Measurements from ENCODE around the gene FAM83B.
"Not testable (repeated sequence)": the region's sequence is repeated elsewhere in the genome, so short reads cannot be mapped to it uniquely, and the experiment has no call there.

FAM83B gene

GRCh38 chr6:54860739-54861138 lies 14.2 kb downstream of the FAM83B start:
- no peak for DNase-seq

DNA sequence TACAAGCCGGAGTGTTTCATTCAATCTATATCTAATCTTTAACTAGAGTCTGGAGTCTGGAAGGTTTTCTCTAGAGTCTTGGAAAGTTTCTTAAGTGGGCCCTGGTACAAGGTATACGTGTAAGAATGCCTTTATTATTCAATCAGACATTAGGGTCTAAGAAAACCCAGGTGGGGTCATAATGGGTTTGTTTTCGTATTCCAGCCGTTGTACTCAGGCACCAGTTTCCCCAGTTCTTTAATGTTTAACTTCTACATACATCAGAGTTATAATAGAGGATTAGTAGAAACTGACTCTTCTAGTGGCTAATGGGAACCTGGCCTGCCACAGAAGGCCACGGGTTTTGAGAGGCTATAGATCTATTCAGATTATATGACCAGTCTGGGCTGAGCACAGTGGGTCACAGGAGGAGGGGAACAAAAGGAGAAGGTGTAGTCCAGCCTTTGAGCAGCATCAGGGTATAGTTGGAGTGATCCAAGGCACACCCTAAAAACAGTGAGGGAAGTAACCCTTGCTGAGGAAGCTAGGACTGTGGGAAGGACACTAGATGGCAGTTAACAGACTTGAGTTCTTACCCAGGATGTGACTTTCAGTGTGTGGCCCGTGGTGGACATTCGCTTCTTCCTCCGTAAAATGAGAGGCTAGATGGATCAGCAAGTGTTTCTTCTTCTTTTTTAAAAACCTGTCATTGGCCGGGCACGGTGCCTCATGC lies 15.5 kb downstream of the FAM83B start:
- DNase-seq = no peak

DNA sequence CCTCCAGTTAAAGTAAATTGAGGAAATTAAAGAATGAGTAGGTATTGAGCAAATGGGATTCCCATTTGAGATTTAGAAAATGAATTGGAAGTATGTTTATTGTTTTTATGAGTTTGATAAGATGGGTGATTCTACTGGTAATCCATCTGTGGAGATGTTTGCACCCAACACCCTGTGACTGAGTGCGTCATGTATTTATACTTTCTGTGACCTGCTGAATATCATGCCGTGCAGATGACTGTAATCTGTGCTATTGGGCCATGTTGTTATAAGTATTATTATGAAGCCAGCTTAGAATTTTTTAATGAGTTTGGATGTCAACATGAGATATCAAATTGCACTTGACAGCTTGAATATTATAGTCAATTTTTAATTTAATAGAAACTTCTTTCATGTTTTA lies 17.7 kb downstream of the FAM83B start:
- DNase-seq = no peak

GRCh38 chr6:54865091-54865631 lies 18.6 kb downstream of the FAM83B start:
- no peak for DNase-seq

DNA sequence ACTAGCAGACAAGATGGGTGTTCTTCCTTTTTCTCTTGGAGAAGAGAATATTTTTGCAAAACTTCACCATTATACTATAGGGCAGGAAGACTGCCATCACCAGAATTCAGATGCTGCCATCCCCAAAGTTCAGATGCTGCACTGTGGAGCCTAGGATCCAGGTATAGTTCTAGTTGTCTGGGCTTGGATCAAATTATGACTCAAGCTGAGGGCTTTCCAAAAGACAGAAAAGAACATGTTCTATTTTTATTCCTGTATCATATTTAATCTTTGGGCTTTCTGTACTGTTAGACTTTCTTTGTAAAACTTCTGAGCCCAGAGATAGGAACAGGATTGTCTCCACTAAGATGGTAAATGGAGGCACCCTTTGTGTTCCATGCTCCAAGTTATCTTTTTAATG lies 22.0 kb downstream of the FAM83B start:
- no peak for DNase-seq

GRCh38 chr6:54873599-54873998 lies 27.0 kb downstream of the FAM83B start:
- no peak for DNase-seq

DNA sequence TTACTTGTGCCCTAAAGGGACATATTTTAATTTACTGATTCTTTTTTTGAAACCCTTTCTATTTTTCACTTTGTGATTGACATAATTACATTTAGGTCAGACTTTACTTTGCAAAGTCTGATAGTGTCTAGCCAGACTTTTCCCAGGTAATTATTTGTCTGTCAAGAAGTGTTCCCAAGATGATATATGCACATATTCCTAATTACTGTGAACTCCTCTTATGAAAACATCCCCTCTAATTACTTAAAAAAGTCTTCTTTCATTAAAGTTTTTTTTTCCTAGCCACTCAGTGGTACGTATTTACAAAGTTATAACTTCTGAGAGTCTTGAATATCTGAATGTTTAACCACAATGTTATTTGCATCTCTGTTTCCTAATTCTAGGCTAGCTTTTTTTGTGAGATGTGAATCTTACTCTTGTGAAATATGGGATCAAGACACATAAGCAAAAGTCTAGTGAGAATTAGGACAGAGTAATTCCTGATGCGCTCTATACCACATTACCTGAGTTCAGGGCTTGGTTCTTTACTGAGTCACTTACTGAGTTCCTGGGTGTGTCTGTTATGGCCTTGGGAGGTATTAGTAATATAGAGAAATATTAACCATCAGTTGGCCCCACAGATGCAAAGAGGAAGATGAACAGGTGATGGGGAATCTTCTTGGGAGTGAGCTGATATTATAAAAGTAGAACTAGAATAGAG lies 27.9 kb downstream of the FAM83B start:
- no peak for DNase-seq

DNA sequence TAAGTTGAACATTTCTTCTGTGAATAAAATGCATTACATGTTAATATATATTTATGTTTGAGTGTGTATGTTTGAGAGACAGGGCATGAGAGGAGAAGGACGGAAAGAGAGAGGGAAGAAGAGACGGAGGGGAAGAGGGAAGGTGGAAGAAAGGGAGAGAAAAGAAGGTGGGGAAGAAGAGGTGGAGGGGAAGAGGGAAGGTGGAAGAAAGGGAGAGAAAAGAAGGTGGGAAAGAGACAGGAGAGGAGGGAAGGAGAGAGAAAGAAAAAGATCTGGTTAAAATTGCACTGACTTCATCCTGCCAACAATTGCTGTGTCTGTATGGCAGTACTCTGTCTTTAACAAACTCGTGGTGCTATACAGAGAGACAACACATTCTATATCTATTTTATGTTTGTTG lies 29.0 kb downstream of the FAM83B start:
- DNase-seq = no peak

GRCh38 chr6:54876365-54876764 lies 29.8 kb downstream of the FAM83B start:
- DNase-seq = no peak

DNA sequence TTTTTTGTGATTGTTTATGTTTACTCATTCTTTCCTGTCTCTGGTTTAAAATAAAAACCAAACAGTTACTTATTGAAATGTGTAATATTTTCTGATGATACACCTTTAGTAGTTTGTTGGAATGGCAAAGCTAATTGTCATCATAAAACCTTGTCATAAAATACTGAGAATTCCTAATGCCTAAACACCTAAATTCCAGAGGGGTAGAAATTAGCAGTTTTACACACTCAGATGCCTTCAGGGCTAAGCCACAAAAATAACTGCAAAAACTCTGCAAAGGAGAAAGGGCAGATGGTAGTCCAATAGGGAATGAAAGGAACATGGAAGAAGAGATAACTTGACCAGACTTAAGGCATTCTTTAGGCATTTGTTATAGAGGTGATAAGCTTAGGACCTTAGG lies 30.3 kb downstream of the FAM83B start:
- no peak for DNase-seq

DNA sequence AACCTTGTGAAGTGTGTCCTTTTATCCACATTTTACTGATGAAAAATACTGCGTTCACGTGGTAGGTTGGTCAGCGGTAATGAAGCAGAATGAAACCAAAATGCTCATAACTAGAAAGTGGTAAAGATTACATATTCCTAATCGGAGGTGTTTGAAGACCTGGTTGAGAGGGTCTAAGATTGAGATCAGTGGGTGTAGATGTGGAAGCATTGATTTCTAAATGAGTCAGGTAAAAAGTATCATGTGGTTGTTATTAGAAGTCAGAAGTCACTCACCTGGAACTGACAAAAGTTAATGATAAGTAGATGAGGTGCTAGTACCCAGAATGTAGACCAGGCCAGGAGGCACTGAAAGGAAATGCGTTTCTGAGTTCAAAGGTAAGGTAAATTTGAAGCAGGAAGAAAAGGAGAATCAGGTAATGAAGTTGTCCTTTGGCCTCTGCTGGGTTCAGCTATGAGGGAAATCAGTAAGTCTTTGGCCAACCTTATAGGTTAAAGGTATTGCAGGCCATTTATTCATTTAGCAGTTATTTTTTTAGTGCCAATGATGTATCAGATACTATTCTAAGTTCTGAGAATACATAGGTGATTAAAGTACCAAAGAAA lies 31.2 kb downstream of the FAM83B start:
- DNase-seq = no peak

GRCh38 chr6:54878718-54879117 lies 32.1 kb downstream of the FAM83B start:
- DNase-seq = no peak

- DNase-seq = no peak
Measured at GRCh38 chr6:54879188-54879985, 32.8 kb downstream of the FAM83B start.

- DNase-seq = no peak
Measured at GRCh38 chr6:54881067-54881730, 34.6 kb downstream of the FAM83B start.

DNA sequence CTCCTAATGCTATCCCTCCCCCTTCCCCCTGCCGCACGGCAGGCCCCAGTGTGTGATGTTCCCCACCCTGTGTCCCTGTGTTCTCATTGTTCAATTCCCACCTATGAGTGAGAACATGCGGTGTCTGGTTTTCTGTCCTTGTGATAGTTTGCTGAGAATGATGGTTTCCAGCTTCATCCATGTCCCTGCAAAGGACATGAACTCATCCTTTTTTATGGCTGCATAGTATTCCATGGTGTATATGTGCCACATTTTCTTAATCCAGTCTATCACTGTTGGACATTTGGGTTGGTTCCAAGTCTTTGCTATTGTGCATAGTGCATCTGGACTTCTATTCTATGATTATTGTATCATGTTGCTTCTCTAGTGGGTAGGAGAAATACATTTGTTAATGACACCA lies 35.3 kb downstream of the FAM83B start:
- not testable (repeated sequence) for DNase-seq

DNA sequence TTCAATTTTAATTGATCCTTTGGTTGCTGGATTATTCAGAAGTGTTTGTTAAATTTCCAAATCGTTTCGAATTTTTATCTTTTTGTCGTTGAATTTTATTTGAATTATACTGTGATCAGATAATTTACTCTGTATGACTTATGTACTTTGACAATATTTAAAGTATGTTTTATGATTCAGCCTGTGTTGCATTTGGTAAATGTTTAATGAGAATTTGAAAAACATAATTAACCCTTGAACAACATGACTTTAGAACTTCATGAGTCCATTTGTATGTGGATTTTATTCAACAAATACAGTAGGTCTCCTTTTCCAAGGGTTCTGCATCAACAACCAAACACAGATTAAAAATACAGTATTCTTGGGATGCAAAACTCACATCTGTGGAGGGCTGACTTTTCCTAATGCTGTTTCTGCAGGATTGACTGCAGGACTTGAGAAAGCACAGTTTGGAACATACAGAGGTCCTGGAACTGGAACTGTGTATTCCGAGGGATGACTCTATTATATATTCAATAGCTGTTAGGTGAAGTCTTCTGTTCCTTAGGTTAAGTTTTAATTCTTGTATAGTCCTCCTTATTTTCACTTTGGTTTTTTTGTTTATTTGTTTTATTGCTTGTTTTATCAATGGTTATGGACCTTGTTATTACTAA lies 40.5 kb downstream of the FAM83B start:
- DNase-seq = no peak

DNA sequence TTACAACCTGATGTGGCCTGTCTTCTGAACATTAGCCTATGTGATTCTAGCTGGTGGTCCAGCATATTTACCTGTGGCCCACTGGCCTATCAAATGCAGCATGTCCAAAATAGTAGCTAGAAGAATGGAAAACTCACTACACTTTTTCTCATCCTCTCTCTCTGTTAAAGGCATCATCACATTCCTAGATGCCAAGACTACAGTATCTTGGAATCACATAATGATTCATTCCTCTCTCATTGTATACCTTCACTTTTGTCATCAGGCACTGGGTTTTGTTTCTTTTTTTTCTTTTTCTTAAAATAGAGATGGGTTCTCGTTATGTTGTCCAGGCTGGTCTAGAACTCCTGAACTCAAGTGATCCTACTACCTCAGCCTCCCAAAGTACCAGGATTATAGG lies 45.0 kb downstream of the FAM83B start:
- DNase-seq = no peak

GRCh38 chr6:54892831-54893230 lies 46.3 kb downstream of the FAM83B start:
- DNase-seq = no peak

- DNase-seq = no peak
Measured at GRCh38 chr6:54893818-54894217, 47.2 kb downstream of the FAM83B start.

- no peak for DNase-seq
Measured at GRCh38 chr6:54896302-54896701, 49.7 kb downstream of the FAM83B start.

DNA sequence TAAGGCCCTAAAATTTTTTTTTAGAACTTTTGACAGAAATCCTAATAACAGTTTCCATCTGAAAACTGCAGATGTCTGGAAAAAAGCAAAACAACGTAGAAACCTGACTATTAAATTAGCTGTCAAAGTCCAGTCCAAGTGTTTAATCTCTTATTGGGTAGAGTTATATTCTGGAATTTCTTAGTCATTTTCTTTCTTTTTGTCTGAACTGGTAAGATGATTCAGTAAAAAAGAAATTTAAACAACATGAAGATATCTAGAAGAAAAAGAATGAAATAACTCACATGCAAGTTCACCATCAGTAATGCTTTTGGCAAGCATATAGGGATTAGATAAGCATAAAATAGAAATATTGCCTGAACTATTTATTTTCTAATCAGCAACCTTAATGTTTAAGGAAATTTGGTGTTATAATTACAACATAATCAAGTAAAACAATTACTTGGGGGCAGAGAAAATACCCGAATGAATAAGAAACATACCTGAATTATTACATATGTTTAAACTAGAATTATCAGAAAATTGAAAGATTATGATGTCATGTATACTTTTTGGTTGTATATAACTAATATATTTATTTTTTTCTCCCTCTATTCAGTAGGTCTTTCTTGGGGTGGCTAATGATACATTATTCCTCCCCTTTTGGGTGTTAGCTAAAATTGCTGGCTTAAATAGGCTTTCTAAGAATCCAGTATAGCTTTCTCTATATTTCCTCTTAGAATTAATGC lies 51.1 kb downstream of the FAM83B start:
- no peak for DNase-seq
